WTC11 (cell line): Measurements from ENCODE around the gene SYNGAP1. TPM values are rescaled to one million over a fixed set of nuclear protein-coding genes. Genes with fewer than 3 reads are reported as not detected.

Source experiments
- ATAC-seq: fragments of 200-7000 bp; cut with Tn5 transposase; 2 replicates; pipeline ENCODE4 v1.10.0; 2021; ENCODE audit warnings: mild to moderate bottlenecking, moderate library complexity
- CTCF ChIA-PET: fragments of 300-600 bp; sonication (Branson Sonifier 250); formaldehyde crosslinking; loops from one replicate; lab custom pipeline; 2021; ENCODE audit warnings: antibody characterized with exemption; lab: Charles Lee
- POLR2A ChIA-PET: fragments of 350-600 bp; sonication (Branson Sonifier 250); formaldehyde crosslinking; loops from one replicate; lab custom pipeline; 2021; ENCODE audit warnings: antibody characterized with exemption; lab: Charles Lee
- DNase-seq: peaks from one replicate; pipeline ENCODE4 v3.0.0; 2021; ENCODE audit warnings: low spot score
- H3K27ac Mint-ChIP-seq: 2 replicates; pipeline ENCODE4 v1.8.0; 2021; ENCODE audit warnings: mixed read lengths
- H3K27me3 Mint-ChIP-seq: 2 replicates; pipeline ENCODE4 v1.8.0; 2021; ENCODE audit warnings: low read depth, mild to moderate bottlenecking, moderate library complexity, mixed read lengths
- H3K36me3 Mint-ChIP-seq: 2 replicates; pipeline ENCODE4 v1.8.0; 2021; ENCODE audit warnings: mixed read lengths
- H3K4me1 Mint-ChIP-seq: 2 replicates; pipeline ENCODE4 v1.8.0; 2022; ENCODE audit warnings: mixed read lengths
- H3K4me3 Mint-ChIP-seq: 2 replicates; pipeline ENCODE4 v1.8.0; 2021; ENCODE audit warnings: mild to moderate bottlenecking, moderate library complexity, mixed read lengths
- H3K9me3 Mint-ChIP-seq: 2 replicates; pipeline ENCODE4 v1.8.0; 2021; ENCODE audit warnings: mixed read lengths
- ATF1 ChIP-seq: sonication (generic); formaldehyde crosslinking; IDR thresholded peaks from 2 replicates; pipeline ENCODE4 v1.8.1; 2023; ENCODE audit warnings: mild to moderate bottlenecking, moderate library complexity, missing genetic modification reagents
- CTCF ChIP-seq: fragments of 200-600 bp; IDR thresholded peaks from 2 replicates; pipeline ENCODE4 v1.8.0; 2022; ENCODE audit warnings: antibody characterized with exemption
- E2F4 ChIP-seq: sonication (generic); formaldehyde crosslinking; IDR thresholded peaks from 2 replicates; pipeline ENCODE4 v1.8.1; 2022; ENCODE audit warnings: low read depth, mild to moderate bottlenecking, moderate library complexity, missing genetic modification reagents, borderline replicate concordance
- EMX1 ChIP-seq: fragments of 250-450 bp; sonication (Bioruptor Pico); IDR thresholded peaks from 2 replicates; pipeline ENCODE4 v1.8.0; 2021; ENCODE audit warnings: mild to moderate bottlenecking
- ETV6 ChIP-seq: sonication (generic); formaldehyde crosslinking; IDR thresholded peaks from 2 replicates; pipeline ENCODE4 v1.8.1; 2022; ENCODE audit warnings: mild to moderate bottlenecking, missing genetic modification reagents
- FOXP4 ChIP-seq: sonication (generic); formaldehyde crosslinking; IDR thresholded peaks from 2 replicates; pipeline ENCODE4 v1.8.0; 2022; ENCODE audit warnings: mild to moderate bottlenecking, missing genetic modification reagents
- GRHL2 ChIP-seq: fragments of 250-450 bp; sonication (Bioruptor Pico); IDR thresholded peaks from 2 replicates; pipeline ENCODE4 v1.8.0; 2022; ENCODE audit warnings: mild to moderate bottlenecking, moderate library complexity; ENCODE audit not compliant: insufficient replicate concordance, severe bottlenecking
- KAT7 ChIP-seq: sonication (generic); formaldehyde crosslinking; IDR thresholded peaks from 2 replicates; pipeline ENCODE4 v1.8.1; 2023; ENCODE audit warnings: missing genetic modification reagents, mild to moderate bottlenecking, borderline replicate concordance
- NR1H2 ChIP-seq: sonication (generic); formaldehyde crosslinking; IDR thresholded peaks from 2 replicates; pipeline ENCODE4 v1.9.0; 2021; ENCODE audit warnings: mild to moderate bottlenecking, moderate library complexity, missing genetic modification reagents
- RORB ChIP-seq: fragments of 250-450 bp; sonication (Bioruptor Pico); IDR thresholded peaks from 2 replicates; pipeline ENCODE4 v1.9.0; 2021; ENCODE audit warnings: mild to moderate bottlenecking
- SMAD4 ChIP-seq: sonication (generic); formaldehyde crosslinking; IDR thresholded peaks from 2 replicates; pipeline ENCODE4 v1.8.0; 2022; ENCODE audit warnings: mild to moderate bottlenecking, missing genetic modification reagents
- ZNF219 ChIP-seq: sonication (generic); formaldehyde crosslinking; IDR thresholded peaks from 2 replicates; pipeline ENCODE4 v1.8.0; 2023; ENCODE audit warnings: missing genetic modification reagents, mild to moderate bottlenecking, borderline replicate concordance
- ZNF532 ChIP-seq: fragments of 250-450 bp; sonication (Bioruptor Pico); IDR thresholded peaks from 2 replicates; pipeline ENCODE4 v1.9.0; 2021; ENCODE audit warnings: mild to moderate bottlenecking, borderline replicate concordance
- total RNA-seq: library from RNA; stranded (reverse); gene quantifications from 3 replicates; pipeline ENCODE4 v1.2.3, GENCODE V29; 2021
- TF ChIP-seq, protein P1 (sequence below): sonication (generic); formaldehyde crosslinking; IDR thresholded peaks from 2 replicates; pipeline ENCODE4 v1.8.1; 2023; ENCODE audit warnings: mild to moderate bottlenecking, missing genetic modification reagents
- TF ChIP-seq, protein P2 (sequence below): sonication (generic); formaldehyde crosslinking; IDR thresholded peaks from 2 replicates; pipeline ENCODE4 v1.8.1; 2023; ENCODE audit warnings: mild to moderate bottlenecking, missing genetic modification reagents
- TF ChIP-seq, protein P3 (sequence below): sonication (generic); formaldehyde crosslinking; IDR thresholded peaks from 2 replicates; pipeline ENCODE4 v1.8.0; 2022; ENCODE audit warnings: mild to moderate bottlenecking, missing genetic modification reagents

SYNGAP1 gene
- total RNA-seq, 1 experiment from 2014 or later, result 139 TPM

DNA sequence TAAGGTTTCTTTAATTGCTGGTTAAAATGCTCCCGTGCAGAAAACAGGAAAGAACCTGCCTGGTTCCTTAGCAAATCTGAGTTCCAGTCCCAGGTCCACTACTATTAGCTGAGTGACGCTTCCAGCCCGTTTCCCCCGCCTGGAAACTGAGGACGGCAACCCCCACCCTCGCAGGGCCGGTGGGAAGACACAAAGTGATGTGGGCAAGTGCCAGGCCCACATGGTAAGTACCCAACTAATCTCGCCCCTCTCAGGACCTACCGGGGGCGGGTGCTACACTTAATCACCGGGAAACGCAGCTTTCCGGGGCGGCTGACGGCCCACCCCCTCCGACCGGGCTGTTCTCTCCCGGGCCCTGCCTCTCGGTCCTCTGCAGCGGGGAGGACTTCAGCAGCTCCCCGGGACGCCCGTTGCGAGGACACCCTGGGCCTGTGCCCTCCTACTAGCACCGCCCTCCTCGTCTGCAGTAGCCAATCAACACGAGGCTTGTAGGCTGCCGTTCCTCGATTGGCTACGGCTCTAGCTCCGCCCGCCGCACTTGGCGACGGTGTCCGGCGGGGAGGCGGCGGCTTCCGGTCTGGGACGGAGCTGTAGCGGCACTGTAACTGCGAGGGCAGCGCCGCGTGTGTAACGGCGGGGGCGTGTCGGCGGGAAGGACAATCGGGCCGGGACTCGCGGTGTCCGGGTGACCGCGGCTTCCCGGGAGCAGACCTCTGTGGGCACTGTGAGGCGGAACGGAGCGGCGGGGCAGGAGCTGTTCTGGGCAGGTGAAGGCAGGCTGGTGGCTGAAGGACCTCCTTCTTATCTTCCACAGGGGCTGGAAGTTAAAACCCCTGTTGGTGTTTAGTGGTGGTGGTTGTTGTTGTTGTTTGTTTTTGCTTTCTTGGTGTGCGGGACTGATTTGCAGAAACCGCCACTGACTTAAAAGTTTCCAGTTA is 34.4 kb downstream of the SYNGAP1 start, which contains the start of gene ZBTB9 (continued):
- TF ChIP-seq RORB, result no peak
- TF ChIP-seq NR1H2 (CRISPR knock-in tag), result no peak
- TF ChIP-seq ATF1 (CRISPR knock-in tag), result no peak
- TF ChIP-seq, protein P1, sequence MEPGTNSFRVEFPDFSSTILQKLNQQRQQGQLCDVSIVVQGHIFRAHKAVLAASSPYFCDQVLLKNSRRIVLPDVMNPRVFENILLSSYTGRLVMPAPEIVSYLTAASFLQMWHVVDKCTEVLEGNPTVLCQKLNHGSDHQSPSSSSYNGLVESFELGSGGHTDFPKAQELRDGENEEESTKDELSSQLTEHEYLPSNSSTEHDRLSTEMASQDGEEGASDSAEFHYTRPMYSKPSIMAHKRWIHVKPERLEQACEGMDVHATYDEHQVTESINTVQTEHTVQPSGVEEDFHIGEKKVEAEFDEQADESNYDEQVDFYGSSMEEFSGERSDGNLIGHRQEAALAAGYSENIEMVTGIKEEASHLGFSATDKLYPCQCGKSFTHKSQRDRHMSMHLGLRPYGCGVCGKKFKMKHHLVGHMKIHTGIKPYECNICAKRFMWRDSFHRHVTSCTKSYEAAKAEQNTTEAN (CRISPR knock-in tag), result no peak
- TF ChIP-seq CTCF, result no peak
- no peak for TF ChIP-seq KAT7 (CRISPR knock-in tag)
- no peak for TF ChIP-seq SMAD4 (CRISPR knock-in tag)
- TF ChIP-seq EMX1 (CRISPR knock-in tag), result peak; percentile 80
- TF ChIP-seq, protein P2, sequence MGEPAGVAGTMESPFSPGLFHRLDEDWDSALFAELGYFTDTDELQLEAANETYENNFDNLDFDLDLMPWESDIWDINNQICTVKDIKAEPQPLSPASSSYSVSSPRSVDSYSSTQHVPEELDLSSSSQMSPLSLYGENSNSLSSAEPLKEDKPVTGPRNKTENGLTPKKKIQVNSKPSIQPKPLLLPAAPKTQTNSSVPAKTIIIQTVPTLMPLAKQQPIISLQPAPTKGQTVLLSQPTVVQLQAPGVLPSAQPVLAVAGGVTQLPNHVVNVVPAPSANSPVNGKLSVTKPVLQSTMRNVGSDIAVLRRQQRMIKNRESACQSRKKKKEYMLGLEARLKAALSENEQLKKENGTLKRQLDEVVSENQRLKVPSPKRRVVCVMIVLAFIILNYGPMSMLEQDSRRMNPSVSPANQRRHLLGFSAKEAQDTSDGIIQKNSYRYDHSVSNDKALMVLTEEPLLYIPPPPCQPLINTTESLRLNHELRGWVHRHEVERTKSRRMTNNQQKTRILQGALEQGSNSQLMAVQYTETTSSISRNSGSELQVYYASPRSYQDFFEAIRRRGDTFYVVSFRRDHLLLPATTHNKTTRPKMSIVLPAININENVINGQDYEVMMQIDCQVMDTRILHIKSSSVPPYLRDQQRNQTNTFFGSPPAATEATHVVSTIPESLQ (CRISPR knock-in tag), result no peak
- no peak for TF ChIP-seq GRHL2 (CRISPR knock-in tag)

DNA sequence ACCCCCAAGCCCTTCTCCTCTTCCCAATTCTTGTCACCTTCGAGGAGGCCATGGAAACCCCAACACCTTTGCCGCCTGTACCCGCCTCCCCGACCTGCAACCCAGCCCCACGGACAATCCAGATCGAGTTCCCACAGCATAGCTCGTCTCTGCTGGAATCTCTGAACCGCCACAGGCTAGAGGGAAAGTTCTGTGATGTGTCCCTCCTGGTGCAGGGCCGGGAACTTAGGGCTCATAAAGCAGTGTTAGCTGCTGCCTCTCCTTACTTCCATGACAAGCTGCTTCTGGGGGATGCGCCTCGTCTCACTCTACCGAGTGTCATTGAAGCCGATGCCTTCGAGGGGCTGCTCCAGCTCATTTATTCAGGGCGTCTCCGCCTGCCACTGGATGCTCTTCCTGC is 35.2 kb downstream of the SYNGAP1 start:
- Mint-ChIP-seq H3K9me3 (0 out of 2 replicates have a peak, but pooled peaks cover 3% of the 10 kb centered on the region), H3K27me3 (peaks cover 12% of the 10 kb centered on the region), H3K4me1 (peaks cover 17% of the 10 kb centered on the region), H3K27ac (peak overlapping the region; percentile 72; the same call in 1 of the 2 replicates), H3K36me3 (peaks cover 19% of the 10 kb centered on the region), H3K4me3 (peak overlapping the region; percentile 92)
- ChIA-PET CTCF (interaction anchor here (0.9 to 2.8 kb wide), 8 partner anchors 15 to 330 kb away, joined by 3 to 14 read pairs (median 7); partner anchors contain the start of genes B3GALT4, BAK1 and CUTA), POLR2A (interaction anchor here (0.7 to 1.8 kb wide), 4 partner anchors 18 to 36 kb away, joined by 3 to 26 read pairs (median 4); partner anchors contain the start of gene CUTA)
- no peak for TF ChIP-seq FOXP4
- no peak for TF ChIP-seq ZNF532 (CRISPR knock-in tag)
- no peak for TF ChIP-seq ETV6 (CRISPR knock-in tag)
- TF ChIP-seq E2F4 (CRISPR knock-in tag), result no peak
- TF ChIP-seq, protein P3, sequence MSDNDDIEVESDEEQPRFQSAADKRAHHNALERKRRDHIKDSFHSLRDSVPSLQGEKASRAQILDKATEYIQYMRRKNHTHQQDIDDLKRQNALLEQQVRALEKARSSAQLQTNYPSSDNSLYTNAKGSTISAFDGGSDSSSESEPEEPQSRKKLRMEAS, result no peak
- TF ChIP-seq SMAD4 (CRISPR knock-in tag), result no peak
- no peak for TF ChIP-seq ZNF219 (CRISPR knock-in tag)
- ATAC-seq (no peak), DNase-seq (no peak)
